GM19452 (cell line): ENCODE results near the gene PGGT1B.
A peak's percentile ranks its signal among the peaks of the same experiment; 100 is the strongest.

Experiments
- ATAC-seq: cut with Tn5 transposase; IDR thresholded peaks from one replicate; pipeline ENCODE4 v1.9.1; 2021; ENCODE audit not compliant: unreplicated experiment

PGGT1B gene

DNA sequence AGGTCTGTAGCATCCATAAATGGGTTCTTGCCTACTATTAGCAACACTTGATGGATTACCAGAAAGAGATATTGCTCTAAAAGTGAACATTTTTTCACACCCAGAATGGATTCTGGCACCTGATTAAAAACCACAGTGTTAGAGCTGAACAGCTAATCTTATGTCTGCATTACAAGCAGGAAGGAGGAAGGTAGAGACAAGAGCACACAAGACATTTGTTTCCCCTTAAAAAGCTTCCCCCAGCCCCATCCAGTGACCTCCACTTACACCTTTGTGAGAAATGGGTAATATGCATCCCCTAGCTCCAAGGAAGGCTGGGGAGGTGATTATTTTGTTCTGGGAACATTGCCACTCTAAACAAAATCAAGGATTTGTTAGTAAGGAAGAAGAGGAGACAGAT, 80.9 kb downstream of the PGGT1B start:
- ATAC-seq = no peak

- peak; percentile 61 for ATAC-seq
Measured at GRCh38 chr5:115180165-115180709, 82.4 kb downstream of the PGGT1B start.

DNA sequence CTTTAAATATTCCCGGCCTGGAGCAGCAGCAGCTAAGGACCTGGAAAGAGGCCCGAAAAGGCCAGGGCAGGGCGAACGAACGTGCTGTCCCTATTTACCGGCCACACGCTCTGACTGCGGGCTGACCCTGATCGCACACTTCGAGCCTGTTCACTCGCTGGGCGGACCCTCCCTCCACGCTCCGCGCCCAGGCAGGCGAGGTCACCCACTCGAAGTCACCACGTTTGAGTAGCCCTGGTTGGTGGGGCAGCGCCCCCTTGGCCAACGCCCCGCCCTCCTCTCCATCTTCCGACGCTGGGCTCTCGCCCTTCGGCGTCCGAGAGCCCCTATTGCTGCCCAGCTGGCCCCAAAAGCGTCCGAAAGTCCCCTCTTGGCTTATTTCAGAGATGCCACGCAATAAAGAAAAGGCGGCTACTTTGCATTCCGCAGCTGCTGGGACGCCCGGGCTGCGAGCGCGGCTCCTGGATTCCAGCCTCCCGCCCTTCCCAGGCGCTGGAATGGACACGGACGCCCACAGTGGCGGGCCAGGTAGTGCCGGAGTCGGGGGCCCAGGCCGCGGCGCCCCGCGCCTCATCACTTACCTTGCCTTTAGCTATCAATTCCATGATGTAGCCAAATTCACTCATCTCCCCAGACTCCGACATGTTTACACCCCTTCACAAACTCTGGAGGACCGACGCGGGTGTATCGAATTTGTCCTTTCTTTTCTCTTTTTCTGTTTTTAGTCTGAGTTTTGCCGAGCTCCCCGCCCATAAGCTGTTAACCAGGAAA, 83.1 kb downstream of the PGGT1B start:
- peak; percentile 26 for ATAC-seq

- no peak for ATAC-seq
Measured at GRCh38 chr5:115179030-115179393, 83.7 kb downstream of the PGGT1B start.

DNA sequence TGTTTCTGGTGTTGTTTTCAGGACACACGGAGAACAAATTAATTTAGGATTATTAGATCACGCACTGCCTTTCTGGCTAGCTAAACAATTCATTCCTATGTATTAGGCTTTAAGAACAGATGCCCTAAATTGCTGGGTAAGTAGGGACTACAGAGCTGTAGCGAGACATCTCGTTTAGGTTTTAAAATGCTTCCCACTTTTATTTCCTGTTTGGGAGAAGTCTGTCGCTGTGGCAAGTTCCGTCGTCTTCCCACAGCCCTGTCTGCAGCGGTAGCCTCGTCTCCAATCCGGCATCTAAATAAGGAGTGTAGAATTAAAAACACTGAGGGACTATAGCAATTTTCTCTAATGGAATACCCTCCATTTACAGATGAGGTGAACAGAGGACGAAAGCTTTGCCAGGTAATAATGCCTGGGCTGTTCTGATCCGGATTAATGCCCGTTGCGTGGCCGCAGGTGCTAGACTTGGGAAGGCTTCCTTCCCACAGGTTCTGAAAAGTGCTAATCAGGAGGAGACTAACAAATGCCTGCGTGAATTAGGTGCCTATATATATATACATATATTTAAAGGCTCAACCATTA, 91.7 kb downstream of the PGGT1B start:
- no peak for ATAC-seq

DNA sequence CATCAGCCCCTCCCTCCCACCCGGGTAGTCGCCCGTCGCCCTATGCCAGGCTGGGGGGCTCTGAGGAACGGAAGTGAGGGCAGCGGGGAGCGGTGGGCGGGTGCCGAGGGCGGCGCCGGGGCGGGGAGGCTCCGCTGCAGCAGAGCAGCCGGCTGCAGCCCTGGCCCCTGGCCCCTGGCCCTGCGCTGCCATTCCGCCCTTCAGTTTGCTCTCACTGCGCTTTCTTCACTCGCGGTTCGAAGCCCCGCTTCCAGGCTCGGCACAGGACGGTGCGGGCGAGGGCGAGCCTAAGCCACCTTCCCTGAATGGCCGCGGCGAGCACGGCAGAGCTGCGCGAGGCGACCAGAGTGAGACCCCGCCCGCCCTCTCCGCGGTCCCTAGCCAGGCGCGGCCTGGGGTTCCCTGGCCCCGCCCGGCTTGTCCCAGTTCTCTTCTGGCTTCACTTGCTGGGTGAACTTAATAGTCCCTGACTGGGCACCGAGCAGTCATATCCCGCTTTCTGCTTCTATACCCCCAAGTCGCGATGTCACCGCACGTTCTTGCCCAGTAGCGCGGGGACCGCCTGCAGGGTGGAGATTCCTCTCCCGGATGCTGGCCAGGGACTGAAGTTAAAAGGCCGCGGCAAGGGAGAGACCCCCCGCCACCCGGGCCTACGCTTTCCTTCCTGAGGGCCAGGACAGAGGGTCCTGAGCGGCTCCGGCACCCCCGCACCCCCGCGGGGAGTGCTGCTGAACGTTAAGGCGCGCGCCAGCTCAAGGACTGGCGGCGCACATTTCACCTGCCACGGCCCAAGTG, 92.3 kb downstream of the PGGT1B start:
- ATAC-seq = peak; percentile 50

- peak; percentile 99 for ATAC-seq
Measured at GRCh38 chr5:115169487-115170133, 93.1 kb downstream of the PGGT1B start, which contains the start of gene TRIM36. Gene TRIM36, minus strand, starts transcription at chr5:115169908. Its CDS starts 274 bp downstream, at chr5:115169634.

- no peak for ATAC-seq
Measured at GRCh38 chr5:115168829-115169486, 93.7 kb downstream of the PGGT1B start.

- no peak for ATAC-seq
Measured at GRCh38 chr5:115166744-115167393, 95.8 kb downstream of the PGGT1B start.

DNA sequence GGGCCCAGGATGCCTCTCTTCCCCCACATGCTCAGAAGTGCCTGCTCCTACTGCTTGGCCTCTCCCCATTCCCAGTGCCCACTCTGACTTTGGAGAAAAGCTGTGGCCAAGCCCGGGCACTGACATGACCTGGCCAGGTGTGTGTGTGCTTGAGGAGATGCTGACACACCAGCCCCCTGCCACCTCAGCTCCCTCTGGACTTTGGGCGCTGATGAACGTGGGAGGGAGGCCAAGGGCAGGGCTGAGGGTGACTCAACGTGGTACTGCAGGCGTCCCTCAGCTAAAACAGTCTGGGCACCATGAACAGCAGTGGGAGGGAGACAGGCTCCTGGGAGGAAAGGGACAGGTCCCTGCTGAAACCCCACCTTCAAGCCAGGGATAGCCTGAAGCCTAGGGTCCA, 96.9 kb downstream of the PGGT1B start:
- no peak for ATAC-seq

DNA sequence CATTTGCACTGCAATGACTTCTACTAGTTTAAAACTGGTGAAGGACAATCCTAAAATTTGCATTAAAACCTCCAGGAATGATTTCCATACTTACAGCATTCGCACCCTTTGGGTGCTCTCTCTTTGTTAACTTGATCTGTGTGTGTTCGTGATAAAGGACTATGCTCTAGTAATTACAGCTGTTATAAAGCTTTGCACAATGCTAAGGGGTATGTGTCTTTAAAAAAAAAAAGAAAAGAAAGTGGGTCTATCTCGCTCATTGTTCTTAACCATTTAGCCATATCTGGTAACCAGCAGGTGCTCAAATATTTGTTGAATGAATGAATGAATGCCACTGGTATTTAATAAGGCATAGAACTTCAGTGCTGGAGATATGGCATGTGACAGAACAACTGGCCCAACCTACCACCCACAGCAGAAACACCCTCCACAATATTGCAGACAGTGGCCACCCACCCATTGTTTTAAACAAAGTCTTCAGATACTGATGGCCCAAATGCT, 101.7 kb downstream of the PGGT1B start:
- no peak for ATAC-seq
